ENCODE measurements around the gene C2CD2. TPM values are rescaled to one million over a fixed set of nuclear protein-coding genes. Genes with fewer than 3 reads are reported as not detected.

The C2CD2 gene
- total RNA-seq, 2 donors from 2014 or later, result 13.3 to 16.1 TPM

DNA sequence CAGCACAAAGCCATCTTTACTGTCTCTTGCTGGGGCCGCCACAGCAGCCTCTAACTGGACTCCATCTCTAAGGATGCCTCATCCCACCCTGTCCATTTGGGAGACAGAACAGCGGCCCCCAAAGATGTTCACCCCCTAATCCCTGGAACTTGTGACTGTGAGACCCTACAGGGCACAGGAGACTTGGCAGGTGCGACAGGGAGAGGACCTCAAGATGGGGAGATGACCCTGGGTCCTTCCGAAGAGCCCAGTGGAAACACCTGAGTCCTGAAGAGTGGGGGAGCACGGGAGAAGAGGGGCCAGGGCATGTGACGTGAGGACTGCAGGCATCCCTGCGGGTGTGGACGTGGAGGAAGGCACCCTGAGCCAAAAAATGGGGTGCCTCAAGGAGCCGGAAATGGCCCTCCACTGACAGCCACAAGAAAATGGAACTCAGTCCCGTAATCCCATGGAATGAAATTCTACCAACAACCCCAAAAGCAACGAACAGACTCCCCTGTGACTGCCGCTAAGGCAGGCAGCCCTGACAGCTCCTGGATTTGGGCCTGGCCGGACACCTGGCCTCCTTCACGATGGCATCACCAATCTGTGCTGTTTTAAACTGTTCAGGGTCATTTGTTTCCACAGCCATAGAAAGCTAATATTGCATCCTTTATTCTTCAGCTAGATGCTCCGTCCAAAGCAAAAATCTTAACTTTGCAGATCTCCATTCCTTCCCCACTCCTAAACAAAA, 34.0 kb downstream of the C2CD2 start:
- Histone ChIP-seq H3K4me1 (no peaks in the 10 kb centered on the region), H3K27me3 (no peaks in the 10 kb centered on the region), H3K9me3 (no peaks in the 10 kb centered on the region), H3K27ac (no peak overlapping the region), H3K36me3 (peaks cover 6% of the 10 kb centered on the region), H3K4me3 (no peak overlapping the region), H3K9ac (ENCODE audit: low read depth in 2 of 2, low read length in 2 of 2) (no peak overlapping the region)
- TF ChIP-seq, protein P1, sequence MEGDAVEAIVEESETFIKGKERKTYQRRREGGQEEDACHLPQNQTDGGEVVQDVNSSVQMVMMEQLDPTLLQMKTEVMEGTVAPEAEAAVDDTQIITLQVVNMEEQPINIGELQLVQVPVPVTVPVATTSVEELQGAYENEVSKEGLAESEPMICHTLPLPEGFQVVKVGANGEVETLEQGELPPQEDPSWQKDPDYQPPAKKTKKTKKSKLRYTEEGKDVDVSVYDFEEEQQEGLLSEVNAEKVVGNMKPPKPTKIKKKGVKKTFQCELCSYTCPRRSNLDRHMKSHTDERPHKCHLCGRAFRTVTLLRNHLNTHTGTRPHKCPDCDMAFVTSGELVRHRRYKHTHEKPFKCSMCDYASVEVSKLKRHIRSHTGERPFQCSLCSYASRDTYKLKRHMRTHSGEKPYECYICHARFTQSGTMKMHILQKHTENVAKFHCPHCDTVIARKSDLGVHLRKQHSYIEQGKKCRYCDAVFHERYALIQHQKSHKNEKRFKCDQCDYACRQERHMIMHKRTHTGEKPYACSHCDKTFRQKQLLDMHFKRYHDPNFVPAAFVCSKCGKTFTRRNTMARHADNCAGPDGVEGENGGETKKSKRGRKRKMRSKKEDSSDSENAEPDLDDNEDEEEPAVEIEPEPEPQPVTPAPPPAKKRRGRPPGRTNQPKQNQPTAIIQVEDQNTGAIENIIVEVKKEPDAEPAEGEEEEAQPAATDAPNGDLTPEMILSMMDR (IDR thresholded peaks at IDR 0.05), result no peak
- DNase-seq, result no peak
- intact Hi-C loops (cut with DNase I), result no loop called here

DNA sequence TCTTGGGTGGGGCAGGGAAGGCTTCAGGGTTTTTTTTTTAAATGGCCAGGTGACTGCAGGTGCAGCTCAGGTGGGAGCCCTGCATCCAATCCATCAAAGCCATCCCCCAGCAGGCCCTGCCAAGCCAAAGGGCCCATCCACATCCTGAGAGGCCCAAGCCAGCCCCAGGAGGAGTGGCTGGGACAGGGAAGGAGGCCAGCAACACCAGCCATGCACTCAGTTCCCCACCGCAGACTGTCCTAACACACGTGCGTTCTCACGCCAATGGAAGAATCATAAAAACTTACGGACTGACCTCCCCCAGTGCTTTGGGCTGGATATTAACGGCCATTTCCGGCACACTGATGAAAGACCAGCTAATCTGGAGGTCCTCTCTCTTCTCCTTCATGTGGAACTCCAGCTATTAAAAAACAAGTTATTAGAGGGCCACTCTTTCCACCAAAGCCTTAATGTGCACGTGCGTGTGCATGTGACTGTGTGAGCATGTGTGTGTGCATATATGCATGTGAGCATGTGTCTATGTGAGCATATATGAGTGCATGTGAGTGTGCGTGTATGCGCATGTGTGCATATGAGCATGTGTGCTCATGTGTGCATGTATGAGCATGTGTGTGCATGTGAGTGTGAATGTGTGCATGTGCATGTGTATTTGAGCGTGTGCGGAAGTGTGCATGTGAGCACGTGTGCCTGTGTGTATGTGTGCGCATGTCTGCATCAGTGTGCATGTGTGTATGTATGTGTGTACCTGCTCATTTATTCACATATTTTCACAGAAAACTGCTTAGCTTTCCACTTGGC, 35.1 kb downstream of the C2CD2 start:
- no peak overlapping the region for H3K4me3 ChIP-seq
- no peaks in the 10 kb centered on the region for H3K4me1 ChIP-seq
- H3K36me3 ChIP-seq, result peaks cover 6% of the 10 kb centered on the region
- no peaks in the 10 kb centered on the region for H3K27me3 ChIP-seq
- TF ChIP-seq, protein P1 (IDR thresholded peaks at IDR 0.05), result no peak
- intact Hi-C loops (cut with DNase I), result no loop called here
- H3K9ac ChIP-seq (ENCODE audit: low read depth in 2 of 2, low read length in 2 of 2), result no peak overlapping the region
- no peak overlapping the region for H3K27ac ChIP-seq
- H3K9me3 ChIP-seq, result no peaks in the 10 kb centered on the region
- no peak for DNase-seq

DNA sequence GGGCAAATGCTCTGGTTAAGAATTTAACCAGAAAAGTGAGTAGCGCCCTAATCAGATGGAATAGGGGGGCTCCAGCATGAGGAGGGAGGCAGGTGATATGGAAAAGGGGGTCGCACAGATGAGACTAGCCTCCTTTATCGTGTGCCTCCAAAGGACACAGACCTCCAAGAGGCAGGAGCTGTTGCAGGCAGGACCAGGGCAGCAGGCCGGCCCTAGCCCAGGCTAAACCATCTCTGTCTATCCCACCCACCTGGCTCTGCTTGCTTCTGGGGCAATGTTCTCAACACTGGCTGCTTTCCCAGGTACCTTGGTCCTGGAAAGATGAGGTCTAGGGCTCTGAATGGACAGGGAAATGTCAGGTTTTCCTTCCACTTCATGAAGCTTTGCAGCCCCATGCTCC, 36.3 kb downstream of the C2CD2 start:
- Histone ChIP-seq H3K27me3 (no peaks in the 10 kb centered on the region), H3K4me3 (no peak overlapping the region), H3K36me3 (peaks cover 6% of the 10 kb centered on the region), H3K27ac (no peak overlapping the region), H3K9me3 (no peaks in the 10 kb centered on the region), H3K9ac (ENCODE audit: low read depth in 2 of 2, low read length in 2 of 2) (no peak overlapping the region), H3K4me1 (no peaks in the 10 kb centered on the region)
- TF ChIP-seq, protein P1 (IDR thresholded peaks at IDR 0.05), result no peak
- no peak for DNase-seq
- intact Hi-C loops (cut with DNase I), result no loop called here

DNA sequence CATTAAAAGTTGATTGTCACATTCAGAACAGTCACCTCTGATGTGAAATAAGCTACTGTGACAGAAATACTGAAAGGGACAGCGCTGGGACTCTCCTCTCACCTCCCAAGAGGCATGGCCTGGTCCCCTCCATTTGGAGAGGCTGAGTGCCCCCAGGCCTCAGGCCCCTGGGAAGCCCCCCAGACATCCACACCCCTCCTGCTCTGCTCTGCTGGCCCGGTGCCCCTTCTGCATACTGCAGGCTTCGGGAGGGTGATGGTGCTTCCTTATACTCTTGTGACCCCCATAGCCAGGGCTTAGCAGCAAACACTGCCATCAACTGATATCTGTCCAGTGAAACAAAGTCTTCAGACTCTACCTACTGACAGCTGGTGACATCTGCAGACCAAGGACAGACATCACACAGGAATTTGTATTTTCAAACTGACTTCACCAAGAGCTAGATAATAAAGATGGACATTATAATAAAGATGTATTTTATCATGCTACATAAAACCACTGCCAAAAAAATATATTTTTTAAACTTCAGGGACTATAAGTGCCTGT, 36.9 kb downstream of the C2CD2 start:
- Histone ChIP-seq H3K4me1 (no peaks in the 10 kb centered on the region), H3K27me3 (no peaks in the 10 kb centered on the region), H3K9me3 (no peaks in the 10 kb centered on the region), H3K36me3 (peaks cover 6% of the 10 kb centered on the region), H3K4me3 (no peak overlapping the region), H3K9ac (ENCODE audit: low read depth in 2 of 2, low read length in 2 of 2) (no peak overlapping the region), H3K27ac (no peak overlapping the region)
- DNase-seq, result no peak
- intact Hi-C loops (cut with DNase I), result no loop called here
- TF ChIP-seq, protein P1 (IDR thresholded peaks at IDR 0.05), result no peak

DNA sequence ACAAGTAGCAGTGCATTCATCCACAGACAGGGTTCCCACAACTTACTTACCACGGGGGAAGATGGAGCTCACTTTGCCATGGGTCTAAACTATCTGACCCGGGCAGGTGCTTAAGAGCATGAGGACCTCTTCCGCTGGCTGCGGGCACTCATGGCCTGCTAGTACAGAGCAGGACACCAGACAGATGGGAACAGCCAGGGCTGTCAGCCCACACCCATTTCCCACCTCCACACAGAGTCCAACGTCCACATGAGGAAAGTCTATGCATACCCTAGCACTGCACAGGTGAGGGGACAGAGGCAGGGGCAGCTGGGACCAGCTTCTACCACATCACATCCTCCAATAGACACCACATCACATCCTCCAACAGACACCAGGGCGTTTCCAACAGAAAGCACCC, 38.9 kb downstream of the C2CD2 start:
- TF ChIP-seq, protein P1 (IDR thresholded peaks at IDR 0.05), result no peak
- Histone ChIP-seq H3K4me1 (no peaks in the 10 kb centered on the region), H3K27me3 (no peaks in the 10 kb centered on the region), H3K36me3 (peaks cover 6% of the 10 kb centered on the region), H3K9me3 (no peaks in the 10 kb centered on the region), H3K9ac (ENCODE audit: low read depth in 2 of 2, low read length in 2 of 2) (no peak overlapping the region), H3K4me3 (no peak overlapping the region), H3K27ac (no peak overlapping the region)
- no peak for DNase-seq
- intact Hi-C loops (cut with DNase I), result no loop called here

Measured in colonic mucosa (tissue), 4 donors.